Mesenchymal stem cell (in vitro differentiated cells and primary cell): ENCODE data around the gene EXOC6B.

ENCODE experiments used
- DNase-seq: peaks from one replicate; pipeline ENCODE4 v3.0.0-alpha.2; 2013
- H2AFZ ChIP-seq: one replicate; pipeline ENCODE4 v1.6.1; 2013; ENCODE audit warnings: low read depth, mild to moderate bottlenecking, control low read depth, inconsistent platforms, low read length, moderate library complexity
- H2AK5ac ChIP-seq: 2 replicates; pipeline ENCODE4 v1.6.1; 2013; ENCODE audit warnings: low read length, moderate library complexity, mild to moderate bottlenecking, inconsistent platforms; ENCODE audit not compliant: severe bottlenecking
- H2BK120ac ChIP-seq: one replicate; pipeline ENCODE4 v1.6.1; 2013; ENCODE audit warnings: low read depth, mild to moderate bottlenecking, inconsistent platforms, low read length, moderate library complexity
- H2BK12ac ChIP-seq, 2 experiments: one replicate each; pipeline ENCODE4 v1.6.1; 2013; ENCODE audit warnings: inconsistent platforms in 2 of 2, low read length in 2 of 2, mild to moderate bottlenecking in 2 of 2, moderate library complexity in 2 of 2, control low read depth in 1 of 2
- H2BK15ac ChIP-seq: one replicate; pipeline ENCODE4 v1.6.1; 2013; ENCODE audit warnings: mild to moderate bottlenecking, low read depth, inconsistent platforms; ENCODE audit not compliant: poor library complexity, severe bottlenecking
- H2BK5ac ChIP-seq: 2 replicates; pipeline ENCODE4 v1.6.1; 2013; ENCODE audit warnings: low read depth, mild to moderate bottlenecking, low read length, control low read depth, inconsistent platforms; ENCODE audit not compliant: poor library complexity, severe bottlenecking
- H3K14ac ChIP-seq, 2 experiments: one replicate each; pipeline ENCODE4 v1.6.1; 2013; ENCODE audit warnings: inconsistent platforms in 2 of 2, low read length in 2 of 2, control low read depth in 1 of 2, mild to moderate bottlenecking in 1 of 2, moderate library complexity in 1 of 2
- H3K18ac ChIP-seq, 2 experiments: one replicate each; pipeline ENCODE4 v1.6.1; 2013; ENCODE audit warnings: inconsistent platforms in 2 of 2, low read length in 2 of 2, control low read depth in 1 of 2, low read depth in 1 of 2, mild to moderate bottlenecking in 1 of 2
- H3K23ac ChIP-seq, 2 experiments: one replicate each; pipeline ENCODE4 v1.6.1; 2013; ENCODE audit warnings: inconsistent platforms in 2 of 2, low read length in 2 of 2, mild to moderate bottlenecking in 2 of 2, moderate library complexity in 2 of 2, control low read depth in 1 of 2
- H3K27ac ChIP-seq: 2 replicates; pipeline ENCODE4 v1.5.1; 2013; ENCODE audit warnings: mild to moderate bottlenecking, moderate library complexity, low read length, control low read depth, inconsistent platforms; ENCODE audit not compliant: poor library complexity, severe bottlenecking
- H3K27me3 ChIP-seq, 2 experiments: 2 replicates each; pipeline versions ENCODE4 v1.6.1 to v1.7.0; 2013; ENCODE audit warnings: low read length in 2 of 2, mild to moderate bottlenecking in 2 of 2, moderate library complexity in 2 of 2, control low read depth in 1 of 2, inconsistent platforms in 1 of 2; ENCODE audit not compliant: control insufficient read depth in 1 of 2, insufficient read depth in 1 of 2
- H3K36me3 ChIP-seq, 2 experiments: 2 replicates each; pipeline versions ENCODE4 v1.6.1 to v1.7.0; 2013; ENCODE audit warnings: low read length in 2 of 2, control low read depth in 1 of 2, inconsistent platforms in 1 of 2, low read depth in 1 of 2, mild to moderate bottlenecking in 1 of 2; ENCODE audit not compliant: insufficient read depth in 2 of 2, control insufficient read depth in 1 of 2
- H3K4ac ChIP-seq, 2 experiments: one replicate each; pipeline ENCODE4 v1.6.1; 2013; ENCODE audit warnings: inconsistent platforms in 2 of 2, low read length in 2 of 2, mild to moderate bottlenecking in 2 of 2, moderate library complexity in 2 of 2, control low read depth in 1 of 2, low read depth in 1 of 2
- H3K4me1 ChIP-seq: 2 replicates; pipeline ENCODE4 v1.6.1; 2013; ENCODE audit warnings: low read depth, low read length, control low read depth; ENCODE audit not compliant: control insufficient read depth, insufficient read depth
- H3K4me2 ChIP-seq: 2 replicates; pipeline ENCODE4 v1.6.1; 2013; ENCODE audit warnings: low read length, mild to moderate bottlenecking, inconsistent platforms; ENCODE audit not compliant: poor library complexity, severe bottlenecking
- H3K4me3 ChIP-seq, 2 experiments: 2 replicates each; pipeline versions ENCODE4 v1.5.1 to v1.7.0; 2013; ENCODE audit warnings: low read length in 2 of 2, mild to moderate bottlenecking in 2 of 2, control low read depth in 1 of 2, low read depth in 1 of 2; ENCODE audit not compliant: insufficient read depth in 1 of 2
- H3K79me1 ChIP-seq: replicated peaks from 2 replicates; pipeline ENCODE4 v1.6.1; 2013; ENCODE audit warnings: mild to moderate bottlenecking, control low read depth, low read length, inconsistent platforms; ENCODE audit not compliant: poor library complexity, severe bottlenecking
- H3K9ac ChIP-seq: 2 replicates; pipeline ENCODE4 v1.7.0; 2013; ENCODE audit warnings: mild to moderate bottlenecking, low read length, moderate library complexity
- H3K9me3 ChIP-seq: 2 replicates; pipeline ENCODE4 v1.7.0; 2013; ENCODE audit warnings: mild to moderate bottlenecking, low read length; ENCODE audit not compliant: control insufficient read depth
- H4K8ac ChIP-seq: one replicate; pipeline ENCODE4 v1.6.1; 2013; ENCODE audit warnings: inconsistent platforms, mild to moderate bottlenecking, low read length, moderate library complexity
- H4K91ac ChIP-seq: one replicate; pipeline ENCODE4 v1.6.1; 2013; ENCODE audit warnings: mild to moderate bottlenecking, low read length, inconsistent platforms
- WGBS: methylation state at CpG from one replicate; pipeline ENCODE4 v1.1.7; 2013; ENCODE audit warnings: mixed read lengths; 5-methylcytosine and 5-hydroxymethylcytosine counted together

The EXOC6B gene

GRCh38 chr2:72263776-72264060 lies 562.1 kb downstream of the EXOC6B start:
- DNase-seq: no peak
- Histone ChIP-seq H3K27me3 (no peaks in the 10 kb centered on the region), H2BK15ac (no peak overlapping the region), H3K4me3 (no peak overlapping the region), H2BK12ac (no peak overlapping the region), H3K4me2 (no peak overlapping the region), H3K9me3 (no peaks in the 10 kb centered on the region), H3K9ac (no peak overlapping the region), H3K79me1 (peaks cover 1% of the 10 kb centered on the region), H3K36me3 (no peaks in the 10 kb centered on the region), H3K27ac (no peak overlapping the region), H3K23ac (no peak overlapping the region), H3K4ac (no peak overlapping the region), H2AFZ (no peak overlapping the region), H2BK120ac (no peak overlapping the region), H3K14ac (no peak overlapping the region), H2AK5ac (no peak overlapping the region), H3K18ac (no peak overlapping the region), H4K91ac (no peak overlapping the region), H4K8ac (no peak overlapping the region), H2BK5ac (no peak overlapping the region), H3K4me1 (no peaks in the 10 kb centered on the region)

- Histone ChIP-seq H3K14ac (peak overlapping the region in 1 of 2 experiments; percentile 75), H2BK12ac (no peak overlapping the region)
- 95% methylated on average over 3 of the region's 4 CpGs for WGBS
Observed at GRCh38 chr2:72263043-72263775, 562.6 kb downstream of the EXOC6B start.

GRCh38 chr2:72261076-72261475 lies 564.8 kb downstream of the EXOC6B start:
- Histone ChIP-seq H3K4me2 (no peak overlapping the region), H3K27me3 (no peaks in the 10 kb centered on the region)
- no CpG with 5 or more reads among the region's 2 CpGs for WGBS

More at GRCh38 chr2:72263043-72263775, 562.6 kb downstream of the EXOC6B start:
- Histone ChIP-seq H3K27ac (no peak overlapping the region), H4K8ac (no peak overlapping the region), H3K27me3 (no peaks in the 10 kb centered on the region), H3K23ac (no peak overlapping the region), H2AFZ (no peak overlapping the region), H4K91ac (no peak overlapping the region), H3K9ac (no peak overlapping the region), H2BK5ac (no peak overlapping the region), H3K4me1 (no peaks in the 10 kb centered on the region), H3K4me2 (no peak overlapping the region), H3K18ac (peak overlapping the region in 1 of 2 experiments; percentile 48), H3K79me1 (no peaks in the 10 kb centered on the region), H2BK15ac (no peak overlapping the region), H2AK5ac (no peak overlapping the region), H3K9me3 (no peaks in the 10 kb centered on the region), H3K4me3 (no peak overlapping the region), H2BK120ac (no peak overlapping the region), H3K36me3 (no peaks in the 10 kb centered on the region), H3K4ac (no peak overlapping the region)
- DNase-seq: peak; percentile 25

GRCh38 chr2:72255540-72255939 lies 570.3 kb downstream of the EXOC6B start:
- no peak overlapping the region for H3K23ac ChIP-seq
- no peak overlapping the region for H2BK15ac ChIP-seq
- H3K14ac ChIP-seq: no peak overlapping the region
- no peak overlapping the region for H3K4me3 ChIP-seq
- H3K9ac ChIP-seq: no peak overlapping the region
- no peak overlapping the region for H2BK12ac ChIP-seq
- no peak overlapping the region for H3K18ac ChIP-seq
- no peak overlapping the region for H3K4me2 ChIP-seq
- no peak overlapping the region for H3K27ac ChIP-seq
- H2BK5ac ChIP-seq: no peak overlapping the region
- H3K4ac ChIP-seq: no peak overlapping the region
- no peaks in the 10 kb centered on the region for H3K36me3 ChIP-seq
- no peaks in the 10 kb centered on the region for H3K27me3 ChIP-seq
- no peak for DNase-seq
- H2AK5ac ChIP-seq: no peak overlapping the region
- H4K91ac ChIP-seq: no peak overlapping the region
- H2AFZ ChIP-seq: no peak overlapping the region
- 95% methylated on average over 1 of the region's 1 CpG for WGBS
- peaks cover 1% of the 10 kb centered on the region for H3K79me1 ChIP-seq
- peaks cover 3% of the 10 kb centered on the region for H3K9me3 ChIP-seq
- no peaks in the 10 kb centered on the region for H3K4me1 ChIP-seq
- no peak overlapping the region for H2BK120ac ChIP-seq
- H4K8ac ChIP-seq: no peak overlapping the region

More at GRCh38 chr2:72261076-72261475, 564.8 kb downstream of the EXOC6B start:
- H3K9me3 ChIP-seq: no peaks in the 10 kb centered on the region
- H3K14ac ChIP-seq: no peak overlapping the region
- no peaks in the 10 kb centered on the region for H3K36me3 ChIP-seq
- H2AK5ac ChIP-seq: no peak overlapping the region
- H3K27ac ChIP-seq: no peak overlapping the region
- H3K4ac ChIP-seq: no peak overlapping the region
- DNase-seq: no peak
- H3K4me3 ChIP-seq: no peak overlapping the region
- peaks cover 1% of the 10 kb centered on the region for H3K79me1 ChIP-seq
- no peak overlapping the region for H2BK120ac ChIP-seq
- no peak overlapping the region for H2BK12ac ChIP-seq
- H4K91ac ChIP-seq: no peak overlapping the region
- H2AFZ ChIP-seq: no peak overlapping the region
- H4K8ac ChIP-seq: no peak overlapping the region
- no peak overlapping the region for H3K23ac ChIP-seq
- no peak overlapping the region for H3K18ac ChIP-seq
- H2BK5ac ChIP-seq: no peak overlapping the region
- no peaks in the 10 kb centered on the region for H3K4me1 ChIP-seq
- no peak overlapping the region for H3K9ac ChIP-seq
- no peak overlapping the region for H2BK15ac ChIP-seq
